ENCODE data around the gene PCCA.

GRCh38 chr13:100063906-100064305 lies 25.0 kb upstream of the PCCA start:
- TF ChIP-seq CTCF (IDR thresholded peaks at IDR 0.05) (no peak), POLR2A (IDR thresholded peaks at IDR 0.05) (no peak)

Data from vagina (tissue), 2 donors.